ENCODE measurements around the gene SRSF5. TPM values are rescaled to one million over a fixed set of nuclear protein-coding genes. Genes with fewer than 3 reads are reported as not detected.

The SRSF5 gene
- total and polyA plus RNA-seq, 2 of the 13 experiments (the other 11 are each of a cell fraction or from before 2014, with no cell fraction given), result 189 to 277 TPM

DNA sequence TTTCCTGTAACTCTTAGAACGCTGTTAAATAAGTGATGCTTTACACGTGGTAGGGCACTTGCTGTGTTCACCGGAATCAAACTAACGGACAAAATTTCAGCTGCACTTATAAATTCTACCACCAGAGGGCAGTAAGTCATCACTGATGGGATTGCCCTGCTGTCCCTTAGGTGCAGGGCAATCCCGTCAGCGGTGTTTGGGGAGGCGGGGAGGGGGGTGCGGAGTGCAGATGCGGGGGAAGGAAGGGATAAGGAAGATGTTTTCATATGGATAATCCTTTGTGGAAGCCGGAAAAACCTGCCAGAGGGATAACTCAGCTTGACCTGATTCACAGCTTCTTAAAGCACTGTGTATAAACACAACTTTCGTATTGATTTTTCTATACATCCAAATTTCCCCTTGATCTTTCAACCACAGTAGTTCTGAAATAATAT lies 51.8 kb downstream of the SRSF5 start (continued):
- TF ChIP-seq PAXIP1 (CRISPR knock-in tag; conservative IDR thresholded peaks at IDR 0.05) (peak; percentile 26; the same call in 1 of the 2 replicates), CBX2 (IDR thresholded peaks at IDR 0.05; ENCODE audit: low read depth, low read length) (no peak), CBX2 (CRISPR knock-in tag; IDR thresholded peaks at IDR 0.05; ENCODE audit: low read depth) (no peak), CTCF (CRISPR knock-in tag; IDR thresholded peaks at IDR 0.05) (peak; percentile 88), MXI1 (IDR thresholded peaks at IDR 0.05; ENCODE audit: borderline replicate concordance, low read depth, low read length) (peak; percentile 34; the same call in 1 of the 3 replicates), ZNF275 (CRISPR knock-in tag; IDR thresholded peaks at IDR 0.05; ENCODE audit: borderline replicate concordance) (no peak), SOX13 (IDR thresholded peaks at IDR 0.05) (no peak), SOX13 (CRISPR knock-in tag; conservative IDR thresholded peaks at IDR 0.05 in 1 of 2, IDR thresholded peaks at IDR 0.05 in 1 of 2) (peak in 1 of 2 experiments; percentile 13; a peak in 1 of 4 replicates), MTF2 (CRISPR knock-in tag; IDR thresholded peaks at IDR 0.05; ENCODE audit: borderline replicate concordance) (no peak), SAP130 (CRISPR knock-in tag; IDR thresholded peaks at IDR 0.05; ENCODE audit: low read depth) (0 out of 2 replicates have a peak, but pooled peaks have one; percentile 21), KLF16 (CRISPR knock-in tag; IDR thresholded peaks at IDR 0.05) (0 out of 4 replicates have a peak, but pooled peaks of 1 of the 2 experiments have one; percentile 29)
- TF ChIP-seq, protein P1, sequence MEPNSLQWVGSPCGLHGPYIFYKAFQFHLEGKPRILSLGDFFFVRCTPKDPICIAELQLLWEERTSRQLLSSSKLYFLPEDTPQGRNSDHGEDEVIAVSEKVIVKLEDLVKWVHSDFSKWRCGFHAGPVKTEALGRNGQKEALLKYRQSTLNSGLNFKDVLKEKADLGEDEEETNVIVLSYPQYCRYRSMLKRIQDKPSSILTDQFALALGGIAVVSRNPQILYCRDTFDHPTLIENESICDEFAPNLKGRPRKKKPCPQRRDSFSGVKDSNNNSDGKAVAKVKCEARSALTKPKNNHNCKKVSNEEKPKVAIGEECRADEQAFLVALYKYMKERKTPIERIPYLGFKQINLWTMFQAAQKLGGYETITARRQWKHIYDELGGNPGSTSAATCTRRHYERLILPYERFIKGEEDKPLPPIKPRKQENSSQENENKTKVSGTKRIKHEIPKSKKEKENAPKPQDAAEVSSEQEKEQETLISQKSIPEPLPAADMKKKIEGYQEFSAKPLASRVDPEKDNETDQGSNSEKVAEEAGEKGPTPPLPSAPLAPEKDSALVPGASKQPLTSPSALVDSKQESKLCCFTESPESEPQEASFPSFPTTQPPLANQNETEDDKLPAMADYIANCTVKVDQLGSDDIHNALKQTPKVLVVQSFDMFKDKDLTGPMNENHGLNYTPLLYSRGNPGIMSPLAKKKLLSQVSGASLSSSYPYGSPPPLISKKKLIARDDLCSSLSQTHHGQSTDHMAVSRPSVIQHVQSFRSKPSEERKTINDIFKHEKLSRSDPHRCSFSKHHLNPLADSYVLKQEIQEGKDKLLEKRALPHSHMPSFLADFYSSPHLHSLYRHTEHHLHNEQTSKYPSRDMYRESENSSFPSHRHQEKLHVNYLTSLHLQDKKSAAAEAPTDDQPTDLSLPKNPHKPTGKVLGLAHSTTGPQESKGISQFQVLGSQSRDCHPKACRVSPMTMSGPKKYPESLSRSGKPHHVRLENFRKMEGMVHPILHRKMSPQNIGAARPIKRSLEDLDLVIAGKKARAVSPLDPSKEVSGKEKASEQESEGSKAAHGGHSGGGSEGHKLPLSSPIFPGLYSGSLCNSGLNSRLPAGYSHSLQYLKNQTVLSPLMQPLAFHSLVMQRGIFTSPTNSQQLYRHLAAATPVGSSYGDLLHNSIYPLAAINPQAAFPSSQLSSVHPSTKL (CRISPR knock-in tag; IDR thresholded peaks at IDR 0.05), result peak; percentile 35; the same call in 1 of the 2 replicates
- TF ChIP-seq, protein P2, sequence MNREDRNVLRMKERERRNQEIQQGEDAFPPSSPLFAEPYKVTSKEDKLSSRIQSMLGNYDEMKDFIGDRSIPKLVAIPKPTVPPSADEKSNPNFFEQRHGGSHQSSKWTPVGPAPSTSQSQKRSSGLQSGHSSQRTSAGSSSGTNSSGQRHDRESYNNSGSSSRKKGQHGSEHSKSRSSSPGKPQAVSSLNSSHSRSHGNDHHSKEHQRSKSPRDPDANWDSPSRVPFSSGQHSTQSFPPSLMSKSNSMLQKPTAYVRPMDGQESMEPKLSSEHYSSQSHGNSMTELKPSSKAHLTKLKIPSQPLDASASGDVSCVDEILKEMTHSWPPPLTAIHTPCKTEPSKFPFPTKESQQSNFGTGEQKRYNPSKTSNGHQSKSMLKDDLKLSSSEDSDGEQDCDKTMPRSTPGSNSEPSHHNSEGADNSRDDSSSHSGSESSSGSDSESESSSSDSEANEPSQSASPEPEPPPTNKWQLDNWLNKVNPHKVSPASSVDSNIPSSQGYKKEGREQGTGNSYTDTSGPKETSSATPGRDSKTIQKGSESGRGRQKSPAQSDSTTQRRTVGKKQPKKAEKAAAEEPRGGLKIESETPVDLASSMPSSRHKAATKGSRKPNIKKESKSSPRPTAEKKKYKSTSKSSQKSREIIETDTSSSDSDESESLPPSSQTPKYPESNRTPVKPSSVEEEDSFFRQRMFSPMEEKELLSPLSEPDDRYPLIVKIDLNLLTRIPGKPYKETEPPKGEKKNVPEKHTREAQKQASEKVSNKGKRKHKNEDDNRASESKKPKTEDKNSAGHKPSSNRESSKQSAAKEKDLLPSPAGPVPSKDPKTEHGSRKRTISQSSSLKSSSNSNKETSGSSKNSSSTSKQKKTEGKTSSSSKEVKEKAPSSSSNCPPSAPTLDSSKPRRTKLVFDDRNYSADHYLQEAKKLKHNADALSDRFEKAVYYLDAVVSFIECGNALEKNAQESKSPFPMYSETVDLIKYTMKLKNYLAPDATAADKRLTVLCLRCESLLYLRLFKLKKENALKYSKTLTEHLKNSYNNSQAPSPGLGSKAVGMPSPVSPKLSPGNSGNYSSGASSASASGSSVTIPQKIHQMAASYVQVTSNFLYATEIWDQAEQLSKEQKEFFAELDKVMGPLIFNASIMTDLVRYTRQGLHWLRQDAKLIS (CRISPR knock-in tag; IDR thresholded peaks at IDR 0.05), result no peak

All from HepG2 (cell line).